Common myeloid progenitor, CD34-positive (primary cell): ENCODE measurements around the gene HEATR3.
A peak's percentile ranks its signal among the peaks of the same experiment; 100 is the strongest.

Experiments
- CTCF ChIA-PET: fragments of 350-600 bp; sonication (Branson Sonifier 250); formaldehyde crosslinking; loops from one replicate; lab custom pipeline; 2021; ENCODE audit warnings: antibody characterized with exemption; lab: Charles Lee
- POLR2A ChIA-PET: fragments of 350-600 bp; sonication (Branson Sonifier 250); formaldehyde crosslinking; loops from one replicate; lab custom pipeline; 2021; ENCODE audit warnings: antibody characterized with exemption; lab: Charles Lee
- DNase-seq, 3 donors: peaks; one replicate each; pipeline versions ENCODE4 v3.0.0 to v3.0.0-alpha.2; 2013
- H3K27ac ChIP-seq, 2 experiments: 1 replicate in 1 of 2; 2 replicates in 1 of 2; pipeline ENCODE4 v1.7.0; 2013; ENCODE audit warnings: inconsistent platforms in 2 of 2, low read length in 2 of 2, mild to moderate bottlenecking in 2 of 2, low read depth in 1 of 2, moderate library complexity in 1 of 2; ENCODE audit not compliant: severe bottlenecking in 2 of 2, insufficient read depth in 1 of 2, poor library complexity in 1 of 2
- H3K27me3 ChIP-seq, 5 experiments: replicated peaks in 2 of 5; 1 replicate in 3 of 5; 2 replicates in 2 of 5; pipeline versions ENCODE4 v1.6.1 to v1.7.0; 2013; ENCODE audit warnings: low read length in 4 of 5, mild to moderate bottlenecking in 2 of 5, moderate library complexity in 2 of 5, inconsistent platforms in 1 of 5; ENCODE audit not compliant: insufficient read depth in 5 of 5, control insufficient read depth in 4 of 5
- H3K36me3 ChIP-seq, 4 experiments: 1 replicate in 2 of 4; 2 replicates in 2 of 4; pipeline versions ENCODE4 v1.6.1 to v1.7.0; 2013; ENCODE audit warnings: low read length in 3 of 4, control low read depth in 1 of 4, mild to moderate bottlenecking in 1 of 4; ENCODE audit not compliant: control insufficient read depth in 4 of 4, insufficient read depth in 4 of 4
- H3K4me1 ChIP-seq, 4 experiments: 1 replicate in 3 of 4; 2 replicates in 1 of 4; pipeline versions ENCODE4 v1.6.1 to v1.7.1; 2013; ENCODE audit warnings: low read length in 3 of 4, mild to moderate bottlenecking in 3 of 4, control low read depth in 1 of 4, inconsistent platforms in 1 of 4, moderate library complexity in 1 of 4; ENCODE audit not compliant: control insufficient read depth in 4 of 4, insufficient read depth in 4 of 4; ENCODE audit errors: control extremely low read depth in 1 of 4
- H3K4me3 ChIP-seq, 7 experiments: 1 replicate in 4 of 7; 2 replicates in 3 of 7; pipeline versions ENCODE4 v1.5.1 to v1.7.0; 2013; ENCODE audit warnings: mild to moderate bottlenecking in 7 of 7, low read length in 6 of 7, moderate library complexity in 6 of 7, inconsistent platforms in 2 of 7, low read depth in 2 of 7, control low read depth in 1 of 7; ENCODE audit not compliant: insufficient read depth in 4 of 7, control insufficient read depth in 1 of 7; ENCODE audit errors: extremely low read depth in 1 of 7
- H3K9me3 ChIP-seq, 5 experiments: 1 replicate in 4 of 5; 2 replicates in 1 of 5; pipeline versions ENCODE4 v1.6.1 to v1.7.1; 2013; ENCODE audit warnings: low read length in 4 of 5, mild to moderate bottlenecking in 2 of 5, inconsistent platforms in 1 of 5, low read depth in 1 of 5, moderate library complexity in 1 of 5; ENCODE audit not compliant: control insufficient read depth in 4 of 5, insufficient read depth in 2 of 5; ENCODE audit errors: control extremely low read depth in 1 of 5
- WGBS: methylation state at CpG from one replicate; pipeline ENCODE4 v1.1.5; 2013; ENCODE audit not compliant: insufficient coverage; 5-methylcytosine and 5-hydroxymethylcytosine counted together

HEATR3 gene

GRCh38 chr16:50151756-50152155, 86.0 kb downstream of the HEATR3 start:
- CTCF ChIA-PET, result interaction anchor here (0.8 to 1.2 kb wide), 5 partner anchors 17 to 126 kb away, joined by 3 to 5 read pairs (median 3); partner anchors contain the start of gene CNEP1R1

GRCh38 chr16:50152351-50152806, 86.6 kb downstream of the HEATR3 start:
- POLR2A ChIA-PET, result interaction anchor here (0.7 kb wide), 1 partner anchor 87 kb away, joined by 3 read pairs; the partner anchor contains the start of gene HEATR3
- WGBS, result 0% methylated on average over 14 of the region's 24 CpGs

More at GRCh38 chr16:50151756-50152155, 86.0 kb downstream of the HEATR3 start:
- H3K9me3 ChIP-seq, result no peaks in the 10 kb centered on the region
- POLR2A ChIA-PET, result no interaction called here
- no peak for DNase-seq
- H3K36me3 ChIP-seq, result no peaks in the 10 kb centered on the region
- H3K27ac ChIP-seq, result no peak overlapping the region
- H3K4me1 ChIP-seq, result peaks cover 19 to 38% (median 32%) of the 10 kb centered on the region in 4 experiments
- no peaks in the 10 kb centered on the region for H3K27me3 ChIP-seq
- peak overlapping the region in 5 of 7 experiments; percentile 78 to 95 (median 79) for H3K4me3 ChIP-seq
- WGBS, result 92% methylated on average over 10 of the region's 11 CpGs

GRCh38 chr16:50152807-50153595, 87.2 kb downstream of the HEATR3 start, which contains the start of gene TENT4B:
TSS of gene TENT4B (plus strand) at chr16:50153306. CDS start at chr16:50153622, 316 bp downstream.
- Histone ChIP-seq H3K27ac (peak within 1 kb of the TSS; percentile 78 to 88), H3K9me3 (no peaks in the 10 kb centered on the region), H3K27me3 (no peaks in the 10 kb centered on the region), H3K36me3 (peaks cover 0 to 2% (median 0%) of the 10 kb centered on the region in 4 experiments), H3K4me3 (peak within 1 kb of the TSS; percentile 67 to 95 (median 84)), H3K4me1 (peaks cover 19 to 37% (median 30%) of the 10 kb centered on the region in 4 experiments)
- DNase-seq, result peak; percentile 87 to 93 (median 91)
- 0% methylated on average over 74 of the region's 114 CpGs for WGBS
- CTCF ChIA-PET, result interaction anchor here (1.2 kb wide), 1 partner anchor 85 kb away, joined by 4 read pairs; no protein-coding TSS in a partner anchor
- POLR2A ChIA-PET, result interaction anchor here (0.7 kb wide), 1 partner anchor 87 kb away, joined by 3 read pairs; the partner anchor contains the start of gene HEATR3

More at GRCh38 chr16:50152351-50152806, 86.6 kb downstream of the HEATR3 start:
- Histone ChIP-seq H3K4me3 (peak overlapping the region; percentile 67 to 95 (median 79)), H3K27me3 (no peaks in the 10 kb centered on the region), H3K9me3 (no peaks in the 10 kb centered on the region), H3K4me1 (peaks cover 19 to 37% (median 30%) of the 10 kb centered on the region in 4 experiments), H3K36me3 (peaks cover 0 to 2% (median 0%) of the 10 kb centered on the region in 4 experiments), H3K27ac (peak overlapping the region; percentile 78 to 88)
- DNase-seq, result no peak
- CTCF ChIA-PET, result interaction anchor here (0.9 to 1.2 kb wide), 4 partner anchors 18 to 127 kb away, joined by 3 to 5 read pairs (median 4); partner anchors contain the start of gene CNEP1R1

- Histone ChIP-seq H3K9me3 (no peaks in the 10 kb centered on the region), H3K27me3 (no peaks in the 10 kb centered on the region), H3K4me1 (peaks cover 19 to 37% (median 30%) of the 10 kb centered on the region in 4 experiments), H3K36me3 (peaks cover 0 to 5% (median under 1%) of the 10 kb centered on the region in 4 experiments), H3K27ac (peak overlapping the region in 1 of 2 experiments; percentile 34), H3K4me3 (peak overlapping the region; percentile 56 to 85 (median 73))
- peak in 1 of 3 donors; percentile 21 for DNase-seq
- 4% methylated on average over 66 of the region's 89 CpGs for WGBS
- CTCF ChIA-PET, result no interaction called here
- POLR2A ChIA-PET, result no interaction called here
These were observed 88.0 kb downstream of the HEATR3 start for GRCh38 chr16:50153596-50154419.

GRCh38 chr16:50154420-50154950, 88.7 kb downstream of the HEATR3 start:
- CTCF ChIA-PET, result interaction anchor here (0.7 to 1.8 kb wide), 2 partner anchors 10 to 56 kb away, joined by 3 to 9 read pairs; no protein-coding TSS in a partner anchor
- peaks cover 19 to 37% (median 30%) of the 10 kb centered on the region in 4 experiments for H3K4me1 ChIP-seq

GRCh38 chr16:50155925-50156324, 90.2 kb downstream of the HEATR3 start:
- Histone ChIP-seq H3K9me3 (no peaks in the 10 kb centered on the region), H3K27me3 (no peaks in the 10 kb centered on the region), H3K27ac (no peak overlapping the region), H3K4me1 (peaks cover 19 to 37% (median 30%) of the 10 kb centered on the region in 4 experiments), H3K4me3 (peak overlapping the region in 3 of 7 experiments; percentile 11 to 84 (median 75)), H3K36me3 (peaks cover 0 to 10% (median 2%) of the 10 kb centered on the region in 4 experiments)
- ChIA-PET POLR2A (interaction anchor here (0.5 to 0.8 kb wide), 2 partner anchors 16 to 46 kb away, joined by 3 to 6 read pairs; no protein-coding TSS in a partner anchor), CTCF (interaction anchor here (0.6 to 1.8 kb wide), 3 partner anchors 55 to 386 kb away, joined by 3 to 9 read pairs (median 4); no protein-coding TSS in a partner anchor)
- DNase-seq, result no peak
- WGBS, result no CpG with 5 or more reads among the region's 1 CpG

More at GRCh38 chr16:50154420-50154950, 88.7 kb downstream of the HEATR3 start:
- Histone ChIP-seq H3K9me3 (no peaks in the 10 kb centered on the region), H3K36me3 (peaks cover 0 to 5% (median under 1%) of the 10 kb centered on the region in 4 experiments), H3K27ac (peak overlapping the region in 1 of 2 experiments; percentile 34), H3K4me3 (peak overlapping the region; percentile 56 to 85 (median 73)), H3K27me3 (no peaks in the 10 kb centered on the region)
- no peak for DNase-seq
- POLR2A ChIA-PET, result no interaction called here
- WGBS, result 64% methylated on average over 6 of the region's 10 CpGs
